Placental pericyte (primary cell): ENCODE measurements around the gene ATP6V0C. TPM values are rescaled to one million over a fixed set of nuclear protein-coding genes. Genes with fewer than 3 reads are reported as not detected.

Experiments
- small RNA-seq: library from RNA; depleted of rRNA; stranded (forward); fragments of <200 nt; gene quantifications from one replicate; pipeline ENCODE3, GENCODE V24; 2012; ENCODE audit warnings: low replicate concordance
- total RNA-seq: library from RNA; depleted of rRNA; stranded (reverse); fragments of >200 nt; gene quantifications from 2 replicates; pipeline ENCODE4 v1.2.3, GENCODE V29; 2012

Gene ATP6V0C
- total RNA-seq: 41.7 and 68.3 TPM in 2 replicates

DNA sequence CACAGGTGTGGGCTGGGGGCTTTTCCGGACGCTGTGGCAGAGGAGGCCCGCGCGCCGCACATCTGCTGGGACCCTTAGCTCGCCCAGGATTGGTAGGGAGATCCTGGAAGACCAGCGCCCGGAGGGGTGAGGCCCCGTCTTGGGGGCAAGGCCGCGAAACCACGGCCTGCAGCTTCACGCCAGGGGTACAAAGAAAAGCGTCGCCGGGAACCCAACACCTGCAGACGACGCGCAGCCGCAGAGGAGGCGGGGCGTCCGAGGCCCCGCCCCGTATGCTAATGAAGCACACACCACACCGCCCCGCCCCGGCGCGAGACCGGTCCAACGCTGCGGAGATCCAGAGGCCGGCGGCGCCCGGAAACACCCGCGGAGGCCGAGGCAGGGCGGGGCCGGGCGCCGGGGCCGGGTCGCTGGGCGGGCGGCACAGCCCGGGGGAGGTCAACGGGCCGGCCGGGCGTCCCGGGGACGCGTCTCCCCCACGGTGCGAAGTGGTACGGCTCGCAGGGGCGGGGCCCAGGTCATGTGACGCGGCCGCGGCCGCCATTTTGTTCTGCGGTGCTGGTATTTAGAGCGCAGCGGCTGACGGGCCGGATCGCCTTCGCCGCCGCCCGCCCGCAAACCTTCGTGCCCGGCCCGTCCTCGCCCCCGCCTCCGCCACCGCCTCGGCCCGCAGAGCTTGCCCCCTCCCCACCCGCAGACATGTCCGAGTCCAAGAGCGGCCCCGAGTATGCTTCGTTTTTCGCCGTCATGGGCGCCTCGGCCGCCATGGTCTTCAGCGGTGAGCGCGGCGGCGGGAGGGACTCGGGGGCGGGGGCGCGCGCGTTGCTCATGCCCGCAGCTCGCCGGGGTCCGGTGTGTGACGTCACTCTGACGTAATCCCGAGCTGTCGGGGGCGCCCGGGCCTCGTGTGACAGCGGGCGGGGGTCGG, at the start of gene ATP6V0C:
Gene ATP6V0C (plus strand): TSS at position 548 of the 928 bp plus-strand sequence. CDS start 152 bp downstream, at position 700.

DNA sequence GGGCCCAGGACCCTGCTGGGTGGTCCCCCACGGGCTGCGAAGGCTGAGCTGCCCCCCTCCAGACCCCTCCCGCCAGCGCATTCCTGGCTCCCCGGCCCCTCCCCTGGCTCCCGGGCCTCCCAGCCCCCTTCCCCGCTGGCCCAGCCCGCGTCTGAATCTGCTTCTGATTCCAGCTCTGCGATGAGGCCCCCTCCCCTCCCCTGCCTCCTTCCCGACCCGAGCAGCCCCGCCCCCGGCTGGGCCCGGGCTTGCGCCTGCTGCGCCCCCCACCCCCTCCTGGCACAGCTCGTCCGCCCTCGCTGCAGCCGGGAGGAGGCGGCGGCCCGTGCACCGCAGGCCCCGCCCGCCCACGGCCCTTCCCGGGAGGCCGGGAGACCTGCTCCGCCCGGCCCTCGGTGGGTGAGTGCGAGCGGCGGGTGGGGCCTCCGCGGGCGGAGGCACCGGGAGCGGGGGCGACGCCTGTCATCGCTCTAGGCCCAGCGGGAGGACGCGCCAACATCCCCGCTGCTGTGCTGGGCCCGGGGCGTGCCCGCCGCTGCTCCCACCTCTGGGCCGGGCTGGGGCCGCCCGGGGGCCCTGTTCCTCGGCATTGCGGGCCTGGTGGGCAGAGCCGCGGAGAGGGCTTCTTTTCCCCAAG, 42.6 kb upstream of the ATP6V0C start, which contains the start of gene NTN3:
Gene NTN3 (plus strand): TSS at position 282 of the 637 bp plus-strand sequence. CDS start 405 bp downstream, outside the sequence.

DNA sequence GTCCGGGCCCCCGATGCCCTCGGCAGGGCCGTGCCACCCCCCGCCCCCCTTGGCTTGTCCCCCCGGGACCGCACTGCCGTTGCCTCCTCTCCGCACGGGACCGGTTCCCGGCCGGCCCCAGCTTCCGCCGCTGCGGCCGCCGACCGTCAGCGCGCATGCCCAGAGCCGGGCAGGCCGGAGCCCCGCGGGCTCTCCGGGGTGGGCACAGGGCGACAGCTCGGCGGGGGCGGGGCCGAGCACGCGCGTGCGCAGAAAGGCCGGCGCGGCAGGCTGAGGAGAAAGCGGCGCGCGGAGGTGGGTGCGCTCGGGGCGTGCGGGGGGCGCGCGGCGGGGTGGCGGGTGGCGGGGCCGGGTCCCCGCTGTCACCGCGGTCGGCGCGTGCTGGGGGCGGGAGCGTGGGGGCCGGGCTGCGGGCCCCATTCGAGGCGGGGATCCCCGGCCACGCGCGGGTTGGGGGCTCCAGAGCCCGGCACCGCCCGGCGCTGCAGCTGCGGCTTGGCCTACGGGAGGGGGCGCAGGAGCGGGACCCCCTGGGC, 38.8 kb upstream of the ATP6V0C start, which contains the start of gene TBC1D24:
Gene TBC1D24 (plus strand): TSS at position 251 of the 536 bp plus-strand sequence. CDS start 21,022 bp downstream, outside the sequence.

DNA sequence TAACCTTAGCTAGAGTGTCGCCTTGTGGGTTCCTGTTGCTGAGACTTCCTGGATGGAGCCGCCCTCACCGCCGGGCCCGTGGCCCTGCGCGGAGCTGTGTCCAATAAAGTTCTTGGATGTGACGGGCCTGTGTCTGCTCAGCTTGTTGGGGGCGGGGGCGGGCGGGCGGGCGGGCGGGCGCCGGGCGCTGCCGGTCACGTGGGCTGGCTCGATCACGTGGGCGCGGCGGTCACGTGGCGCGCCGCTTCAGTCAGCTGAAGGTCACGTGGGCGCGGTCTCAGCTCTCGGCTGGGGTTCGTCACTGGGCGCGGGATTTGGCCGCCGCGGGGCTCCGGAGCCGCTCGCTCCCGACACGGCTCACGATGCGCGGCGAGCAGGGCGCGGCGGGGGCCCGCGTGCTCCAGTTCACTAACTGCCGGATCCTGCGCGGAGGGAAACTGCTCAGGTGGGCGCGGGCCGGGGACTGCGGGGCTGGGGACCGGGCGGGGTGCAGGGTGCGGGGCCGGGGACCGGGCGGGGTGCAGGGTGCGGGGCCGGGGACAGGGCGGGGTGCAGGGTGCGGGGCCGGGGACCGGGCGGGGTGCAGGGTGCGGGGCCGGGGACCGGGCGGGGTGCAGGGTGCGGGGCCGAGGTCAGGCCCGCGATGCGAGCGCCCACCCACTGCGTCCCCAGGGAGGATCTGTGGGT, 6.5 kb downstream of the ATP6V0C start, which contains the start of gene AMDHD2:
Gene AMDHD2 (plus strand): TSS at position 275 of the 687 bp plus-strand sequence. CDS start 88 bp downstream, at position 363.

DNA sequence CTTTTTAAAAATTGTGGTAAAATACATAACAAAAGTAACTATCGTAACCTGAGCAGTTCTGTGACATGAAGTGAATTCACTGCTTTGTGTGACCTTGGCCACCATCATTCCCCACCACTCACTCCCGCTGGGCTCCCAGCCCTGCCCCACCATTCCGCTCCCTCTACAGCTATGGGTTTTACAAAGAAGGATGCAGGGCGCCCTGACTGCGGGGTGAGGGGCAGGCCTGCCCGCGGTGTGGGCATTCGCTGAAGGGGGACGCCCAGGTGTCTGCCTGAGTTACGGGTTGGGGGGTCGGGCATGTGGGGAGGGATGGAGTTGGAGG, 17.6 kb downstream of the ATP6V0C start, which contains the start of gene CEMP1:
Gene CEMP1 (minus strand): TSS at position 38 of the 325 bp plus-strand sequence. CDS start 335 bp downstream, outside the sequence.

DNA sequence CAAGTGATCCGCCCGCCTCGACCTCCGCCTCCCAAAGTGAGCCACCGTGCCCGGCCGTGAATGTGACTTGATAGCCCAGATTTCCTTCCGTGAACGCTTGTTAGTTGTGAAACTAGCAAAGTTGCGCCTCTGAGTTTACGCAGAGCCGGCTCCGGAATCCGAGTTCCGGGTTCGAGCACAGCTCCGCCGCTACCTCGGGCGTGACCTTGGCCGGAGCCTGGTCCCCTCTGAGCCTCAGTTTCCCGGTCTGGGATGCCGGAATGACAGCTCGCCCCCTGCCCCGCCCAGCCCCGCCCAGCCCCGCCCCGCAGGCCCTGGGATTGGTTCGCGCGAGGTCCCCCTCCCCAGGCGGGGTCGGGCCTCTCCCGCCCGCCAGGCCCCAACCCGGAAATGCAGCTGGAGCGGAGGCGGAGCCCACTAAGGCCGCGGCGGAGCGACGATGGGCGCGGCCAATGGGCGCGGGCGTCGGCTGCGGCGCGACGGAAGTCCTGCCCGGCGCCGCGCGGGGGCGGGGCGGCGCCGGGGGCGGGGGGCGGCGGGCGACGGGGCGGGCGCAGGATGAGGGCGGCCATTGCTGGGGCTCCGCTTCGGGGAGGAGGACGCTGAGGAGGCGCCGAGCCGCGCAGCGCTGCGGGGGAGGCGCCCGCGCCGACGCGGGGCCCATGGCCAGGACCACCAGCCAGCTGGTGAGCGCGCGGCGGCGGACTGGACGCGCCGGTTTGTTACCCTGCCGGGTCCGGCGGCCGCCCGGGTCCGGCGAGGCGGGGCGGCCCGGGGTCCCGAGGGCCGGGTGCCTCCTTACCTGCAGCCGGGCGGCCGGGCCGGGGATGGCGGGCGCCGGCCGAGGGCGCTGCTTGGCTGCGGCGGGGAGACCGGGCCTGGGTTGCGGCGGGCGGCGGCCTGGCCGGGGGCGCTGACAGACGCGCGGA, 24.0 kb downstream of the ATP6V0C start, which contains the start of gene PDPK1:
Gene PDPK1 (plus strand): TSS at position 571 of the 929 bp plus-strand sequence. CDS start 92 bp downstream, at position 663.

Small RNA genes lying within 50 kb of the gene (small RNA-seq; reads per million reads assigned to genes)
- gene AC093525.1 (not detected), gene MIR3178 (not detected), gene MIR6768 (0.62 reads per million, percentile 26 among the genes with 10 or more reads in this experiment)

Other genes starting within 250 kb of the ATP6V0C start
- gene RNPS1, start 245.8 kb upstream of the ATP6V0C start, total RNA-seq: 103 and 122 TPM in 2 replicates
- 0.72 and 3.5 TPM in 2 replicates for gene ABCA3, start 173.2 kb upstream of the ATP6V0C start, total RNA-seq
- 4.6 and 69.6 TPM in 2 replicates for gene CCNF, start 84.5 kb upstream of the ATP6V0C start, total RNA-seq
- gene TEDC2, start 53.8 kb upstream of the ATP6V0C start, total RNA-seq: 1.3 and 28.8 TPM in 2 replicates
- 0.14 and 0.22 TPM in 2 replicates for gene NTN3, start 42.7 kb upstream of the ATP6V0C start, total RNA-seq
- 22.8 and 22.9 TPM in 2 replicates for gene TBC1D24, start 38.8 kb upstream of the ATP6V0C start, total RNA-seq
- gene AMDHD2, start 6.4 kb downstream of the ATP6V0C start, total RNA-seq: 57.6 and 78.8 TPM in 2 replicates
- not detected in 2 replicates for gene CEMP1, start 17.5 kb downstream of the ATP6V0C start, total RNA-seq
- 19.9 and 34.6 TPM in 2 replicates for gene PDPK1, start 24.1 kb downstream of the ATP6V0C start, total RNA-seq
- gene KCTD5, start 168.6 kb downstream of the ATP6V0C start, total RNA-seq: 32.8 and 45.2 TPM in 2 replicates
- 0.57 and 0.66 TPM in 2 replicates for gene PRSS27, start 206.3 kb downstream of the ATP6V0C start, total RNA-seq
- 87.8 and 95.4 TPM in 2 replicates for gene SRRM2, start 238.7 kb downstream of the ATP6V0C start, total RNA-seq